GM18505 (cell line): ENCODE results near the gene RHCE.
"Not testable (repeated sequence)": the region's sequence is repeated elsewhere in the genome, so short reads cannot be mapped to it uniquely, and the experiment has no call there.

Experiments used
- ATAC-seq: cut with Tn5 transposase; IDR thresholded peaks from one replicate; pipeline ENCODE4 v1.9.1; 2021; ENCODE audit not compliant: unreplicated experiment
- POLR2A ChIP-seq: IDR thresholded peaks from 4 replicates; pipeline ENCODE4 v1.6.1; 2011; ENCODE audit warnings: borderline replicate concordance; ENCODE audit not compliant: insufficient read depth, insufficient read length; ENCODE audit errors: extremely low read depth

Gene RHCE

DNA sequence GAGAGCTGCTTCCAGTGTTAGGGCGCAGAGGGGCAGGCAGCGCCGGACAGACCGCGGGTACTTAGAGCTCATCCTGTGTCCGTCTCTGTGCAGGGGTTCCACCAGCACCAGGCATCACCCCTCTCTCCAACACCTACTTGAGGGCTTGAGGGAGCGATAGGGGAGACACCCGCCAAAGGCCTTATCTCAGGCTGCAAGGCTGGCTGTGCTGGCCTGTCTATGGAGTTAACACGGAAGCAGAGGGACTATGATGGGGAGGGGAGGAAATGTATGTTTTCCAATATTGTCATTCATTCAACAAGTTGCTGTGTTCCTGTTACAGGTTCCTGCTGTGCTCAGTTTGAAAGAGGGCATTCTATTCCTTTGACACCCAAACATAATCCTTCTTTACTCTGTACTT lies at the start of gene RHCE:
Gene RHCE (minus strand): TSS at position 111 of the 400 bp plus-strand sequence. CDS start 39 bp downstream, at position 72.
- ATAC-seq = not testable (repeated sequence)

- TF ChIP-seq POLR2A = no peak
- no peak for ATAC-seq
These were observed 48.6 kb upstream of the RHCE start for GRCh38 chr1:25469177-25469576.

DNA sequence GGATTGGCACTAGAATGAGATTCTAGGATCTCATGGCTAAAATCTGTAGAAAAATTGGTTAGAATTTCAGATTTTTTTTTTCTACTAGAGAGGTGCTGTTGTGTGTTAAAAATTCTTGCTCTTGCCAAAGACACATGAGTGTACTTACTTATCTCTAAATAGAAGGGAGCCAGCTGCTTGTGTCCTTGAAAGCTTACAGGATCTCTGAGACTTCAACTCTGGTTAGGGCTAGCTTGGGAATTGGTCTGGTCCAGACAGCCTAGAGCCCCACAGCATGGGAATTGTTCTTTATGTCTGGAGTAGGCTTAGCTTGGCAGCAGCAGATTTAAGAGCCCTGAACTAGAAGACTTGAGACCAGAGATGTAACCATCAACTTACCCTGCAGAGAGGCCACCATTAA lies 47.4 kb upstream of the RHCE start:
- no peak for TF ChIP-seq POLR2A
- ATAC-seq = no peak

DNA sequence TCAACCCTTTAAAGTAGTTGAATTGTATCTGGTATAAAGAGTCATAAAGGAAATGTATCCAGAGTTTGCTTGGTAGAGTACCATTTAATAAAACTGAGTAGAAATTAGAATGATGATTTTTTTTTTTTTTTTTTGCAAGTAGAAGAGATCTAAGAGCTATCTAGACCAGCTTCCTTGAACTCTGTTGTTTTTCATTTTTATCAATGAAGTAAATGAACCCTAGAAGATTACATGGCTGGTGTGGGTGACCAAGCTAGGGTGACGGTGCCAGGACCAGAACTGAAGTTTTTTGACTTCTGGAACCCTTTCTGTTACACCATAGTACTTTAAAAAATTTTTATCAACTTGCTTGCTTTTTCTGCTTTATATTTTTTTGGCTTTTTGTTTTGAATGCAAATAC lies 47.0 kb upstream of the RHCE start:
- no peak for TF ChIP-seq POLR2A
- no peak for ATAC-seq

DNA sequence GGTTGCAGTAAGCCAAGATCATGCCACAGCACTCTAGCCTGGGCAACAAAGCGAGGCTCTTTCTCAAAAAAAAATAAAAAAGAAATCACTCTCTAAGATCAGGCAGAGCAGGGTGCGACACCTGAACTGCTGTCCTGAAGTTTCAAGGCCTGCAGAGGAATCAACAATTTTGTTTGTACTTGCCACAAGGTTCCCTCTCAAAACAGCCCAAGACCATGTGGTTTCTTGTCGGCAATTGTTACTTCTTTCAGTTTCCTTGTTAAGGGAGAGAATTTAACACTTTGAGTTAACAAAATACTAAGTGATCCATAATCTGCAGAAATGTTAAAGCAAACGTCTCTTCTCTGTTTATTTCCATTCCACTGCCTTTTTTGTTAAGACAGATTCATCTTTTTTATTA lies 46.6 kb upstream of the RHCE start:
- no peak for TF ChIP-seq POLR2A

GRCh38 chr1:25462732-25463131 lies 42.1 kb upstream of the RHCE start:
- ATAC-seq = no peak
- TF ChIP-seq POLR2A = no peak

More for the DNA sequence above, 46.6 kb upstream of the RHCE start:
- ATAC-seq = no peak

- no peak for ATAC-seq
- no peak for TF ChIP-seq POLR2A
These were observed 41.2 kb upstream of the RHCE start for GRCh38 chr1:25461849-25462248.

GRCh38 chr1:25460816-25461215 lies 40.2 kb upstream of the RHCE start:
- not testable (repeated sequence) for ATAC-seq

DNA sequence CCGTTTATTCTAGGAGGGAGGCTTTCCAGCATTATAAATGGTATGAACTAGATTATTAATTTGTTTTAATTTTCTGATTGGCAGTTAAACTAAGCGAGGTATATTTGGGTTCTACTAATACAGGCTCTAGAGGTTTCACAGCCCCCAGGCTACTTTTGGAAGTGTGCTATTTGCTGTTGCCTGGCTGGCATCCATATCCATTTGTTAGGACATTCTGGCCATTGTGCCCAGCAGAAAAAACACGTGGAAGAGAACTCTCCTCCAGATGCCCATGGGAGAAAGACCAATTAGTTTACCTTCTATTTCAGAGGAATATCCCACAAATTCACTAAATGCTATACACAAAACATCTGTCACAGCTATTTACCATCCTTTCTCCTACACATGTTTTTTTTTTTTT lies 39.4 kb upstream of the RHCE start:
- no peak for TF ChIP-seq POLR2A
- no peak for ATAC-seq

DNA sequence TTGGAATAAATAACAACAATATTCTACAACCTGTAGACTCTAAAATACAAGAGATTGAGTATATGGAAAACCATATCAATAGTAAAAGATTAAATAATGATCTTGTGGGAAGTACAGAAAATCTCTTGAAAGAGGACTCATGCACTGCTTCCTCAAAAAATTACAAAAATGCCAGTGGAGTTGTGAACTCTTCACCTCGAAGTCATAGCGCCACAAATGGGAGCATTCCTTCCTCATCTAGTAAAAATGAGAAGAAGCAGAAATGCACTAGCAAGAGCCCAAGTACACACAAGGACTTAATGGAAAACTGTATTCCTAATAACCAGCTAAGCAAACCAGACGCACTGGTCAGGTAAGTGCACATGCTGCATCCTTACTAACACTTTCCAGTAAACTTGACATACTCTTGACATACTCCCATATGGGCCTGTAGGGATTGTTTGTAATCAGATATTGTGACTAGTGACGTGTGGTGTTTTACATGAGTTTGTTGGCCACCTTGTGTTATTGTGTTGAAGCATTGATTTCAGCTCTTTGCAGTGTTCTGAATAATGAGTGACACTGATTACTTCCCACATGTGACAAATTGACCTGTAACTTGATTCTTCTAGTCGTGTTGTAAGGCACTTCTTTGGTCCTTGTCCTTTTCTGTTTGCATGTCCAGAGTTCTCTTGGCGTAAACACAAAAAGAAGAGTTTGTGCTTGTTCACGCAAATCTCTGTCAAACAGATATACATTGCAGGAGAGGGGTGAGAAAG lies 38.1 kb upstream of the RHCE start:
- TF ChIP-seq POLR2A = no peak
- ATAC-seq = no peak

DNA sequence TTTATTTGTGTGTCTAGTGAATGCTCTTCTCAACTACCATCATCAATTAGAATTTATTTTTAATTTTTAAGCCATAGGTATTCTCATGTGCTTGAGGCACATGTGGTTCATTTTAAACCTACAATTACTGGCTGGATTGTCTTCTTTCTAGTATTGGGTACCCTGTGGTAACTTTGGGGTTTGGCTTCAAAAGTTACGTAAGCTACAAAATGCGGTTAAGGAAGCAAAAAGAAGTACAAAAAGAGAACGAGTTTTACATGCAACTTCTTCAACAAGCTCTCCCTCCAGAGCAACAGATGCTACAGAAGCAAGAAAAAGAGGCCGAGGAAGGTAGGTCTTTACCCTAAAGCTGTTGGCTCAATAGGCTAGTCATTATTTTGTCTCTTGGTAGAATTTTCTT lies 35.9 kb upstream of the RHCE start:
- TF ChIP-seq POLR2A = no peak
- ATAC-seq = no peak

GRCh38 chr1:25451908-25452307 lies 31.3 kb upstream of the RHCE start:
- TF ChIP-seq POLR2A = no peak
- no peak for ATAC-seq

DNA sequence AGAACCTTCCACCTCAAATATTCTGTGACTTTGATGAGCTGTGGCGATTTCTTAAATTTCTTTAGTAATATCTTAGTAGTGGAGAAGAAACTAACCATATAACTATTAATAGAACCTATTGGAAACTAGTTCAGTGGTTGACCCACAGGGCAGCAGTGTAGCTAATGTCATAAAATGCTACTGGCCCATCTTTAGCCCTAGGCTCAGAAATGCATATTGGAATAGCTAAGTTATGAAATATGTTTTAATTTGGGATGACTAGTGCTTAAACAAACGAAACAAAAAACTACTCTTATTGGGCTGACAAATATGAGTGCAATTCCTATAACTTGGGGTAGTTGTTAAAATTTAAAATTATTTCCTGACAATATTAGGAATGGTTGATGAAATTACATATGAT lies 30.3 kb upstream of the RHCE start:
- no peak for ATAC-seq
- no peak for TF ChIP-seq POLR2A

DNA sequence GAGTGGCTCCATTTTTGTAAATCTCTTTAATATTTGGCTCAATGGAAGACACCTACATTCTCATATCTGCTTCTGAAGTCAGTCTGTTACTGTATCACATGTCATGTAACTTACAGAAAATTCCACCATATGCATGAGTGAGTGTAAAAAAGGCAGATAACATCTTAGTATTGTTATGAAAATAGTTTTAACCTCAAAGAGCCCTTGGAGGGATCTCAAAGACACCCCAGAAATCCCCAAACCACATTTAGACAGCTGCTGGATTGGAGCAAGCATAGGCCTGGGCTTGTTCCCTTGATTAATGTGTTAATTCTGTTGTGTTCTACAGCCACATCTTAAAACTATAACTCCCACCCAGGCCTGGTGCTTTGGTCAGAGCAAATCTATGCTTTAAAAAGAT lies 26.9 kb upstream of the RHCE start:
- no peak for ATAC-seq
- no peak for TF ChIP-seq POLR2A

DNA sequence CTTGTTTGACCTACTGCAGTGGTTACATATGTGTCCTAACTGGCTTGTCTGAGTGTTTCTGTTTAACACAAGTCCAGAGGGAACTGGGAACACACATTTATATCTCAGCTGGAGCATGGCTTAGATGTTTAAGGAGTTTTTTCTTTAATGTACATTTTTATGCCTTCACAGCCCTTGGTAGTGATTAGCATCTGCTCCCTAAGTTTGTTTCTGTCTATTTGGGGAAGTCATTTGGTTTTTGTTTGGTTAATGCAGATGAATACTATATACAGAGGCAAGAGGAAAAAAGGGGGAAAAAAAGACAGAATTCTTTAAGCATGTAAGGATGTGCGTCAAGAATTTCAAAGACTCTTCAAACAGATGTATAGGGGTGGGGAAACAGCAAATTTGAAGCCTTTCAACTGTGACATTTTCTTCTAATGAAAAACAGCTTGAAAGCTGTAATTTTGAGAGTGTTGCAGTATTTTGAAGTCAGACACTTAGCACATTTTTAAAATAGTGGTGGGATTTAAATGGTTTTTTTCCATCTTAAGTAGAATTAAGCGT lies 25.4 kb upstream of the RHCE start:
- no peak for ATAC-seq
- no peak for TF ChIP-seq POLR2A

GRCh38 chr1:25444604-25445003 lies 24.0 kb upstream of the RHCE start:
- not testable (repeated sequence) for ATAC-seq
